Loucy (cell line): ENCODE results near the gene PRDX1.
"Not testable (repeated sequence)": the region's sequence is repeated elsewhere in the genome, so short reads cannot be mapped to it uniquely, and the experiment has no call there.

Experiments used
- H2AFZ ChIP-seq: fragments of 200-600 bp; sonication (generic); 2 replicates; pipeline ENCODE4 v1.6.0; 2016; ENCODE audit warnings: antibody characterized with exemption, mild to moderate bottlenecking, low read length, moderate library complexity
- H3F3A ChIP-seq: fragments of 200-600 bp; 2 replicates; pipeline ENCODE4 v1.6.0; 2016; ENCODE audit warnings: antibody characterized with exemption, low read depth, mild to moderate bottlenecking
- H3K27me3 ChIP-seq: fragments of 200-600 bp; sonication (generic); 2 replicates; pipeline ENCODE4 v1.6.1; 2014; ENCODE audit warnings: low read length, mild to moderate bottlenecking; ENCODE audit not compliant: insufficient read depth, poor library complexity, severe bottlenecking
- H3K36me3 ChIP-seq: fragments of 200-600 bp; sonication (generic); 2 replicates; pipeline ENCODE4 v1.6.1; 2016; ENCODE audit warnings: low read length; ENCODE audit not compliant: insufficient read depth
- H3K4me1 ChIP-seq: fragments of 200-600 bp; sonication (generic); 2 replicates; pipeline ENCODE4 v1.5.1; 2014; ENCODE audit warnings: low read length, mild to moderate bottlenecking; ENCODE audit not compliant: insufficient read depth, poor library complexity, severe bottlenecking
- H3K4me2 ChIP-seq: fragments of 200-600 bp; sonication (generic); 2 replicates; pipeline ENCODE4 v1.6.0; 2014; ENCODE audit warnings: antibody characterized with exemption, low read length, low read depth, mild to moderate bottlenecking; ENCODE audit not compliant: poor library complexity, severe bottlenecking
- H3K4me3 ChIP-seq: fragments of 200-600 bp; sonication (generic); 2 replicates; pipeline ENCODE4 v1.5.1; 2014; ENCODE audit warnings: low read length, mild to moderate bottlenecking, mixed read lengths; ENCODE audit not compliant: poor library complexity, severe bottlenecking
- H3K79me2 ChIP-seq: fragments of 200-600 bp; sonication (generic); 2 replicates; pipeline ENCODE4 v1.6.1; 2014; ENCODE audit warnings: low read length; ENCODE audit not compliant: insufficient read depth
- H3K9ac ChIP-seq: fragments of 200-600 bp; sonication (generic); 2 replicates; pipeline ENCODE4 v1.6.0; 2014; ENCODE audit warnings: mild to moderate bottlenecking, low read depth, low read length, moderate library complexity; ENCODE audit not compliant: poor library complexity, severe bottlenecking
- H3K9me2 ChIP-seq: fragments of 200-600 bp; sonication (generic); replicated peaks from 2 replicates; pipeline ENCODE4 v1.6.1; 2016; ENCODE audit warnings: low read depth, low read length, mixed read lengths
- H3K9me3 ChIP-seq: fragments of 200-600 bp; sonication (generic); 2 replicates; pipeline ENCODE4 v1.6.1; 2014; ENCODE audit warnings: mild to moderate bottlenecking, antibody characterized with exemption, low read length, low read depth; ENCODE audit not compliant: insufficient read depth
- H4K20me1 ChIP-seq: fragments of 200-600 bp; sonication (generic); 2 replicates; pipeline ENCODE4 v1.6.0; 2014; ENCODE audit warnings: antibody characterized with exemption, low read length, mild to moderate bottlenecking; ENCODE audit not compliant: insufficient read depth, poor library complexity, severe bottlenecking
- CTCF ChIP-seq: fragments of 200-600 bp; sonication (generic); conservative IDR thresholded peaks from 2 replicates; pipeline ENCODE4 v1.5.1; 2014; ENCODE audit warnings: mild to moderate bottlenecking, antibody characterized with exemption, low read length
- EZH2phosphoT487 ChIP-seq: fragments of 200-600 bp; IDR thresholded peaks from 2 replicates; pipeline ENCODE4 v1.6.1; 2018; ENCODE audit warnings: antibody characterized with exemption, mild to moderate bottlenecking, moderate library complexity, borderline replicate concordance

The PRDX1 gene

GRCh38 chr1:45490626-45491486 lies 30.8 kb downstream of the PRDX1 start, which contains the start of gene TESK2:
TESK2 (minus strand) TSS chr1:45491163; CDS start chr1:45457785, 33,378 bp downstream.
- H3K79me2 ChIP-seq, result peaks cover 16% of the 10 kb centered on the region
- peak within 1 kb of the TSS; percentile 83 for H3K4me3 ChIP-seq
- H3K9me2 ChIP-seq, result no peaks in the 10 kb centered on the region
- H3K9me3 ChIP-seq, result no peaks in the 10 kb centered on the region
- no peaks in the 10 kb centered on the region for H3K27me3 ChIP-seq
- H4K20me1 ChIP-seq, result no peaks in the 10 kb centered on the region
- peak within 1 kb of the TSS; percentile 83 for H3K9ac ChIP-seq
- H3K36me3 ChIP-seq, result no peaks in the 10 kb centered on the region
- H3K4me2 ChIP-seq, result peak within 1 kb of the TSS; percentile 94
- H2AFZ ChIP-seq, result peak within 1 kb of the TSS; percentile 81
- H3K4me1 ChIP-seq, result peaks cover 24% of the 10 kb centered on the region
- TF ChIP-seq EZH2phosphoT487 (no peak), CTCF (0 out of 2 replicates have a peak, but pooled peaks have one; percentile 14)
- H3F3A ChIP-seq, result no peaks in the 10 kb centered on the region

- Histone ChIP-seq H3K27me3 (no peaks in the 10 kb centered on the region), H4K20me1 (no peaks in the 10 kb centered on the region), H3K4me3 (peak overlapping the region; percentile 83), H2AFZ (peak overlapping the region; percentile 81), H3K79me2 (peaks cover 16% of the 10 kb centered on the region), H3K9me2 (no peaks in the 10 kb centered on the region), H3K9me3 (no peaks in the 10 kb centered on the region), H3F3A (no peaks in the 10 kb centered on the region), H3K4me2 (peak overlapping the region; percentile 94), H3K4me1 (peaks cover 24% of the 10 kb centered on the region), H3K36me3 (no peaks in the 10 kb centered on the region), H3K9ac (peak overlapping the region; percentile 83)
- TF ChIP-seq EZH2phosphoT487 (no peak), CTCF (no peak)
Observed at GRCh38 chr1:45490121-45490625, 31.5 kb downstream of the PRDX1 start.

GRCh38 chr1:45489379-45489778 lies 32.3 kb downstream of the PRDX1 start:
- H3F3A ChIP-seq, result not testable (repeated sequence)

More at GRCh38 chr1:45489379-45489778, 32.3 kb downstream of the PRDX1 start:
- peak overlapping the region; percentile 83 for H3K4me3 ChIP-seq
- H3K36me3 ChIP-seq, H3K9me3 ChIP-seq, H2AFZ ChIP-seq, H3K9me2 ChIP-seq, H3K27me3 ChIP-seq, H4K20me1 ChIP-seq: not testable (repeated sequence)
- H3K4me1 ChIP-seq, result peaks cover 24% of the 10 kb centered on the region
- H3K9ac ChIP-seq, result peak overlapping the region; percentile 83
- H3K79me2 ChIP-seq, result peaks cover 16% of the 10 kb centered on the region
- peak overlapping the region; percentile 94 for H3K4me2 ChIP-seq
